GM19324 (cell line): ENCODE results near the gene FAM216B.
"Not testable (repeated sequence)": the region's sequence is repeated elsewhere in the genome, so short reads cannot be mapped to it uniquely, and the experiment has no call there.

Source experiments
- ATAC-seq: cut with Tn5 transposase; IDR thresholded peaks from one replicate; pipeline ENCODE4 v1.9.1; 2021; ENCODE audit warnings: mild to moderate bottlenecking, moderate library complexity; ENCODE audit not compliant: unreplicated experiment, low FRiP score

FAM216B gene

GRCh38 chr13:42781352-42781751 is at the start of gene FAM216B:
FAM216B (plus strand) TSS chr13:42781584; CDS start chr13:42784068, 2,484 bp downstream.
- ATAC-seq, result no peak

- no peak for ATAC-seq
Observed at GRCh38 chr13:42732073-42732472, 49.3 kb upstream of the FAM216B start.

GRCh38 chr13:42733046-42733445 is 48.3 kb upstream of the FAM216B start:
- no peak for ATAC-seq

- ATAC-seq, result no peak
Observed at GRCh38 chr13:42735010-42735409, 46.4 kb upstream of the FAM216B start.

- ATAC-seq, result no peak
Observed at GRCh38 chr13:42740753-42741152, 40.6 kb upstream of the FAM216B start.

- no peak for ATAC-seq
Observed at GRCh38 chr13:42741914-42742313, 39.5 kb upstream of the FAM216B start.

- no peak for ATAC-seq
Observed at GRCh38 chr13:42745655-42746054, 35.7 kb upstream of the FAM216B start.

GRCh38 chr13:42746866-42747265 is 34.5 kb upstream of the FAM216B start:
- no peak for ATAC-seq

GRCh38 chr13:42747399-42747873 is 33.9 kb upstream of the FAM216B start:
- ATAC-seq, result no peak

GRCh38 chr13:42750794-42751193 is 30.6 kb upstream of the FAM216B start:
- ATAC-seq, result no peak

GRCh38 chr13:42751693-42752092 is 29.7 kb upstream of the FAM216B start:
- no peak for ATAC-seq

- ATAC-seq, result no peak
Observed at GRCh38 chr13:42752731-42753130, 28.7 kb upstream of the FAM216B start.

- no peak for ATAC-seq
Observed at GRCh38 chr13:42753697-42754096, 27.7 kb upstream of the FAM216B start.

GRCh38 chr13:42754801-42755510 is 26.4 kb upstream of the FAM216B start:
- no peak for ATAC-seq

- ATAC-seq, result no peak
Observed at GRCh38 chr13:42757678-42758420, 23.5 kb upstream of the FAM216B start.

GRCh38 chr13:42758515-42758914 is 22.9 kb upstream of the FAM216B start:
- ATAC-seq, result no peak

- no peak for ATAC-seq
Observed at GRCh38 chr13:42760951-42761350, 20.4 kb upstream of the FAM216B start.

- no peak for ATAC-seq
Observed at GRCh38 chr13:42762251-42762650, 19.1 kb upstream of the FAM216B start.

GRCh38 chr13:42762917-42763316 is 18.5 kb upstream of the FAM216B start:
- no peak for ATAC-seq

GRCh38 chr13:42766016-42766415 is 15.4 kb upstream of the FAM216B start:
- ATAC-seq, result no peak

GRCh38 chr13:42769650-42770049 is 11.7 kb upstream of the FAM216B start:
- ATAC-seq, result no peak

GRCh38 chr13:42776558-42776957 is 4.8 kb upstream of the FAM216B start:
- ATAC-seq, result not testable (repeated sequence)
